Measurements from ENCODE around the gene PKNOX2. TPM values are rescaled to one million over a fixed set of nuclear protein-coding genes. Genes with fewer than 3 reads are reported as not detected.

Gene PKNOX2
- total and polyA plus RNA-seq, 2 of the 4 experiments (the other 2 are of a cell fraction): 0.72 to 2.3 TPM

- ATAC-seq (ENCODE audit: low read depth) (no peak), DNase-seq (no peak)
- Histone ChIP-seq H2AFZ (replicated peaks; ENCODE audit: low read length, poor library complexity) (no peak overlapping the region), H4K91ac (ENCODE audit: insufficient read depth, low read depth, low read length) (no peak overlapping the region), H2AK9ac (replicated peaks; ENCODE audit: low read depth, low read length, poor library complexity) (no peak overlapping the region), H3K14ac (replicated peaks; ENCODE audit: low read depth, low read length) (no peak overlapping the region), H3K9me1 (ENCODE audit: insufficient read depth, low read length) (peaks cover 2% of the 10 kb centered on the region; the same call in 1 of the 2 replicates), H2BK120ac (ENCODE audit: low read depth, low read length) (no peak overlapping the region), H2BK15ac (ENCODE audit: low read depth, low read length) (no peak overlapping the region), H2AK5ac (ENCODE audit: low read depth, low read length) (no peak overlapping the region), H3K4me1 (ENCODE audit: control insufficient read depth, insufficient read depth, low read length) (peaks cover 3% of the 10 kb centered on the region; the same call in 1 of the 2 replicates), H3K23ac (ENCODE audit: low read depth, low read length) (no peak overlapping the region), H4K20me1 (ENCODE audit: insufficient read depth, low read length) (no peaks in the 10 kb centered on the region), H3K4me2 (ENCODE audit: low read depth, low read length) (no peak overlapping the region), H3K9me3 (ENCODE audit: control insufficient read depth, insufficient read depth, low read length) (no peaks in the 10 kb centered on the region), H2BK5ac (ENCODE audit: low read depth, low read length, poor library complexity, severe bottlenecking) (no peak overlapping the region), H3K79me1 (ENCODE audit: low read depth in 1 of 2, low read length in 2 of 2) (no peaks in the 10 kb centered on the region), H3K18ac (ENCODE audit: low read depth, low read length) (no peak overlapping the region), H2BK20ac (ENCODE audit: low read depth, low read length) (no peak overlapping the region), H4K8ac (ENCODE audit: low read depth in 2 of 2, low read length in 2 of 2) (no peak overlapping the region), H3K27me3 (ENCODE audit: control insufficient read depth, insufficient read depth, low read length) (no peaks in the 10 kb centered on the region), H3K27ac (ENCODE audit: insufficient read depth, low read length) (no peak overlapping the region), H3K36me3 (ENCODE audit: control insufficient read depth, insufficient read depth, low read length) (peaks cover 1% of the 10 kb centered on the region; the same call in 1 of the 2 replicates), H4K5ac (ENCODE audit: low read depth, low read length) (no peak overlapping the region), H3K9ac (ENCODE audit: low read depth, low read length) (no peak overlapping the region), H3K4me3 (ENCODE audit: insufficient read depth, low read depth, low read length) (no peak overlapping the region), H3K4ac (ENCODE audit: low read depth, low read length) (no peak overlapping the region), H3K56ac (ENCODE audit: extremely low read depth, insufficient read depth, low read length) (no peak overlapping the region)
- TF ChIP-seq SMC3 (IDR thresholded peaks at IDR 0.05; ENCODE audit: low read depth, low read length) (no peak), RFX5 (IDR thresholded peaks at IDR 0.05; ENCODE audit: low read depth, low read length) (no peak), MXI1 (IDR thresholded peaks at IDR 0.05; ENCODE audit: borderline replicate concordance, low read depth, low read length) (no peak), RCOR1 (IDR thresholded peaks at IDR 0.05; ENCODE audit: insufficient replicate concordance, low read length) (no peak), CEBPB (IDR thresholded peaks at IDR 0.05; ENCODE audit: low read depth, low read length) (no peak), ELK1 (IDR thresholded peaks at IDR 0.05; ENCODE audit: borderline replicate concordance, low read depth, low read length) (no peak), BHLHE40 (IDR thresholded peaks at IDR 0.05; ENCODE audit: low read depth, low read length) (no peak), CTCF (conservative IDR thresholded peaks at IDR 0.05; ENCODE audit: low read depth, low read length) (no peak), USF2 (IDR thresholded peaks at IDR 0.05; ENCODE audit: low read depth, low read length) (no peak), NFE2L2 (IDR thresholded peaks at IDR 0.05; ENCODE audit: low read depth, low read length) (no peak), RAD21 (IDR thresholded peaks at IDR 0.05; ENCODE audit: low read length) (no peak), MAFK (IDR thresholded peaks at IDR 0.05; ENCODE audit: low read depth, low read length) (no peak), FOS (IDR thresholded peaks at IDR 0.05; ENCODE audit: low read depth, low read length) (no peak), POLR2A (IDR thresholded peaks at IDR 0.05; ENCODE audit: low read depth, low read length) (no peak), CHD1 (IDR thresholded peaks at IDR 0.05; ENCODE audit: low read depth, low read length) (no peak), MAZ (IDR thresholded peaks at IDR 0.05; ENCODE audit: borderline replicate concordance, low read depth, low read length) (no peak)
- BruUV-seq (replicated peaks): no TSS peak
- ChIA-PET CTCF (no interaction called here), POLR2A (ENCODE audit: unreplicated experiment) (no interaction called here)
- dilution Hi-C loops (cut with HindIII; ENCODE audit: low sequenced_read_pairs, unreplicated experiment): no loop called here
- WGBS, 2 experiments (ENCODE audit: extremely low coverage in 2 of 2, insufficient read length in 1 of 2): no CpG with 5 or more reads among the region's 8 CpGs
- intact Hi-C loops (cut with micrococcal nuclease): no loop called here
- in situ Hi-C loops (cut with MboI; ENCODE audit: low sequenced_read_pairs): no loop called here
Measured at GRCh38 chr11:125464666-125465065, 300.1 kb downstream of the PKNOX2 start.

Measured in IMR-90 (cell line).